ENCODE data around the gene IDS. TPM values are rescaled to one million over a fixed set of nuclear protein-coding genes. Genes with fewer than 3 reads are reported as not detected.

Gene IDS
- total and polyA plus RNA-seq, 2 of the 8 experiments (the other 6 are each of a cell fraction or from before 2014, with no cell fraction given) = 19.9 to 20.7 TPM

DNA sequence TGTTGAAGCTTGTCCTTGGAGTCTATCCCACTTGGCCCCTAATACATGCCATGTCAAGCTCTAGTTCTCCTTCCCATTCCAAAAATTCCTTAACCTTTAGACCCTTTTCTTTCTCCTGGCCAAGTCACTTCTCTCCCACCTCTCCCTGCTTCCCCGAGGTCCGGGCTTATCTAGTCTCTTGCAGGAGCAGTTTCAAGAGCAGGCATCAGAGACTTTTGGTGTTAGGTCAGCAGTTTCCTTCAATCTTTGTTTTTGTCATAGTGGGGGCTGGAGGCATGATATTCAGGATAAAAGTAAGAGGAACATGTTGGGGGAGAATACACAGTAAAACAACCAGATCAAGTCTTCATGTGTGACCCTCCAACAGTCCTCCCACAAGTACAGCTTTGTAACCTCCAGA, 11.5 kb upstream of the IDS start:
- Histone ChIP-seq H3K36me3 (ENCODE audit: control insufficient read depth in 2 of 4, insufficient read depth in 4 of 4, low read length in 3 of 4) (no peaks in the 10 kb centered on the region), H3K27ac (ENCODE audit: low read depth, low read length) (no peak overlapping the region), H3K9me3 (ENCODE audit: insufficient read depth in 2 of 2, low read depth in 1 of 2, low read length in 1 of 2) (no peaks in the 10 kb centered on the region), H4K5ac (ENCODE audit: insufficient read length, low read depth, low read length) (no peak overlapping the region), H4K20me1 (replicated peaks in 1 of 2; ENCODE audit: control insufficient read depth in 1 of 2, insufficient read depth in 2 of 2, low read length in 2 of 2) (no peaks in the 10 kb centered on the region), H2AFZ (ENCODE audit: low read length) (no peak overlapping the region), H2BK15ac (ENCODE audit: low read length) (no peak overlapping the region), H4K91ac (replicated peaks; ENCODE audit: insufficient read length, low read length) (no peak overlapping the region), H2BK5ac (ENCODE audit: low read depth, low read length) (no peak overlapping the region), H3K4me3 (ENCODE audit: extremely low read depth in 1 of 4, insufficient read depth in 2 of 4, low read depth in 3 of 4, low read length in 4 of 4) (no peak overlapping the region), H2BK20ac (ENCODE audit: low read length) (no peak overlapping the region), H2BK120ac (replicated peaks; ENCODE audit: low read depth, low read length) (no peak overlapping the region), H3K56ac (replicated peaks; ENCODE audit: insufficient read length, low read depth, low read length) (no peak overlapping the region), H4K8ac (ENCODE audit: extremely low read depth, insufficient read depth, low read length) (no peak overlapping the region), H3K14ac (ENCODE audit: insufficient read length) (no peak overlapping the region), H3K27me3 (replicated peaks in 1 of 4; ENCODE audit: control insufficient read depth in 3 of 4, extremely low read depth in 1 of 4, insufficient read depth in 3 of 4, low read length in 3 of 4) (no peaks in the 10 kb centered on the region), H2BK12ac (ENCODE audit: low read depth, low read length) (no peak overlapping the region), H3K23me2 (ENCODE audit: low read depth, low read length) (no peaks in the 10 kb centered on the region), H3K9ac (replicated peaks in 1 of 4; ENCODE audit: extremely low read depth in 1 of 4, low read depth in 3 of 4, low read length in 3 of 4) (no peak overlapping the region), H3K23ac (ENCODE audit: insufficient read length) (no peak overlapping the region), H3K4ac (replicated peaks; ENCODE audit: insufficient read length, low read depth, low read length) (no peak overlapping the region), H3K4me2 (ENCODE audit: insufficient read depth in 1 of 2, low read depth in 2 of 2, low read length in 2 of 2) (no peak overlapping the region), H3K4me1 (replicated peaks in 1 of 4; ENCODE audit: control insufficient read depth in 3 of 4, insufficient read depth in 4 of 4, low read length in 3 of 4) (peaks cover 0 to 3% (median 1%) of the 10 kb centered on the region in 4 experiments; a peak in 3 of 7 replicates), H3K79me2 (ENCODE audit: control insufficient read depth in 1 of 2, insufficient read depth in 2 of 2, low read length in 2 of 2) (no peaks in the 10 kb centered on the region), H3K18ac (ENCODE audit: extremely low read depth, low read length) (no peak overlapping the region), H3K79me1 (ENCODE audit: low read depth, low read length) (no peaks in the 10 kb centered on the region), H2AK5ac (ENCODE audit: low read depth, low read length) (no peak overlapping the region)
- FAIRE-seq (no peak), DNase-seq (ENCODE audit: low read depth in 1 of 2, low spot score in 2 of 2) (no peak)
- POLR2A ChIA-PET (ENCODE audit: partially characterized antibody) = no interaction called here
- 92% methylated on average over 2 of the region's 2 CpGs; no CpG with 5 or more reads in 1 of the 2 experiments for WGBS, 2 experiments (ENCODE audit: extremely low coverage in 1 of 2, insufficient coverage in 1 of 2, insufficient read length in 1 of 2, insufficient replicate concordance in 2 of 2, low coverage in 1 of 2, low lambda C conversion rate in 2 of 2, missing lambda C conversion rate in 1 of 2)
- CTCF ChIA-PET (ENCODE audit: partially characterized antibody) = interaction anchor here (1.4 kb wide), 1 partner anchor 12 kb away, joined by 3 read pairs; the partner anchor contains the start of gene IDS
- no peak for TF ChIP-seq GTF2F1 (IDR thresholded peaks at IDR 0.05; ENCODE audit: borderline replicate concordance, low read depth, low read length)
- TF ChIP-seq BCL11A (IDR thresholded peaks at IDR 0.05; ENCODE audit: low read depth in 2 of 2, low read length in 2 of 2) = no peak
- TF ChIP-seq CEBPB (IDR thresholded peaks at IDR 0.05; ENCODE audit: low read depth, low read length) = no peak
- no peak for TF ChIP-seq HDAC2 (IDR thresholded peaks at IDR 0.05; ENCODE audit: borderline replicate concordance in 1 of 2, low read depth in 2 of 2, low read length in 2 of 2)
- no peak for TF ChIP-seq SRF (IDR thresholded peaks at IDR 0.05; ENCODE audit: low read depth, low read length)
- no peak for TF ChIP-seq SP2 (IDR thresholded peaks at IDR 0.05; ENCODE audit: low read length)
- no peak for TF ChIP-seq TCF12 (IDR thresholded peaks at IDR 0.05; ENCODE audit: low read depth, low read length)
- TF ChIP-seq GABPA (IDR thresholded peaks at IDR 0.05; ENCODE audit: borderline replicate concordance, insufficient read depth, low read length) = no peak
- no peak for TF ChIP-seq SUZ12 (IDR thresholded peaks at IDR 0.05; ENCODE audit: low read length)
- no peak for TF ChIP-seq USF2 (IDR thresholded peaks at IDR 0.05; ENCODE audit: low read length)
- TF ChIP-seq, protein P1, sequence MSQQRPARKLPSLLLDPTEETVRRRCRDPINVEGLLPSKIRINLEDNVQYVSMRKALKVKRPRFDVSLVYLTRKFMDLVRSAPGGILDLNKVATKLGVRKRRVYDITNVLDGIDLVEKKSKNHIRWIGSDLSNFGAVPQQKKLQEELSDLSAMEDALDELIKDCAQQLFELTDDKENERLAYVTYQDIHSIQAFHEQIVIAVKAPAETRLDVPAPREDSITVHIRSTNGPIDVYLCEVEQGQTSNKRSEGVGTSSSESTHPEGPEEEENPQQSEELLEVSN (IDR thresholded peaks at IDR 0.05) = no peak
- no peak for TF ChIP-seq CBX8 (IDR thresholded peaks at IDR 0.05; ENCODE audit: borderline replicate concordance, low read depth, low read length)

Measured in H1 (cell line).